Ammon's horn (tissue), 1 donor: ENCODE results near the gene STOML2.
"Not testable (repeated sequence)": the region's sequence is repeated elsewhere in the genome, so short reads cannot be mapped to it uniquely, and the experiment has no call there.

Experiments used
- DNase-seq: peaks from one replicate; pipeline ENCODE4 v3.0.0-alpha.2; 2016; ENCODE audit warnings: low spot score

The STOML2 gene, protein sequence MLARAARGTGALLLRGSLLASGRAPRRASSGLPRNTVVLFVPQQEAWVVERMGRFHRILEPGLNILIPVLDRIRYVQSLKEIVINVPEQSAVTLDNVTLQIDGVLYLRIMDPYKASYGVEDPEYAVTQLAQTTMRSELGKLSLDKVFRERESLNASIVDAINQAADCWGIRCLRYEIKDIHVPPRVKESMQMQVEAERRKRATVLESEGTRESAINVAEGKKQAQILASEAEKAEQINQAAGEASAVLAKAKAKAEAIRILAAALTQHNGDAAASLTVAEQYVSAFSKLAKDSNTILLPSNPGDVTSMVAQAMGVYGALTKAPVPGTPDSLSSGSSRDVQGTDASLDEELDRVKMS

DNA sequence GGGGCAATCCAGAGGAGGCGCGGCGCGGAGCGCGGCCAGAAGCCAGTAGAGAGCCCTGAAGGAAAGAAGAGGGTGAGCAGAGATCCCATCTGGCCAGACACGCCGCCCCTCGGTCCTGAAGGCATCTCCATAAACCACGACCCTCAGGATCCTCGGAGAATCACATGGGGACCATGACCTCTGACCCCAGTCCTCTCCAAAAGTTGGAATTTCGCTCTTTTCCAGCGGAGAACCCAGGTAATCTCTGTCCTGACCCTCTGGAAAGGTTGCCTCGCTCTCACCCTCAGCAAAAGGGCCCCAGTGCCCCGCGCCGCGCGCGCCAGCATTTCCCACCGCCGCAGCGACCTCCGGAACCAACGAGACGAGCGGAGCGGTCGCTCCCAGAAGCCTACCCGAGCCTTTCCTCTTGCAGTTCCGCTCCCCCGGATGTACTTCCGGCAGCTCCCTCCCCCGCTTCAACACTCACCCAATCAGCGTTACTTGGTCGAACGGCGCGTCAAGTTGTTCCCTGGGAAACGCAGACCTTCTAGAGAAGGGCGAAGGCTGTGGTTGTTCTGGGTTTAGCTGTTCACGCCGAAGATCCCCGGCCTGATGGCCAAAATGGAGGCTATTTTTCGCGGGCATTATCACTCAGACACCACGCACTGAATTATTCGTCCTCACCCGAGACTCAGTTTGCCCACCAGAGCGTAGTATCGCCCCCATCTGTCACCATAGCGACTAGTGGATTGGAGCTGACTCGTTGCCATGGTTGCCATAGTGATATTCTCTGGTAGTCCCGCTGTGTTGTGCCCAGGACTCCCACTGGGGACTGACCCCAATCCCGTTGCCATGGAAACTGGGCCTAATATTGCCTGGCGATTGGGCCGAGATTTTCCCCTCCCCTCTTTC, at the start of gene STOML2:
TSS of gene STOML2 (minus strand) at position 363 of the 891 bp plus-strand sequence. CDS start at position 326, 37 bp downstream.
- peak; percentile 99 for DNase-seq

DNA sequence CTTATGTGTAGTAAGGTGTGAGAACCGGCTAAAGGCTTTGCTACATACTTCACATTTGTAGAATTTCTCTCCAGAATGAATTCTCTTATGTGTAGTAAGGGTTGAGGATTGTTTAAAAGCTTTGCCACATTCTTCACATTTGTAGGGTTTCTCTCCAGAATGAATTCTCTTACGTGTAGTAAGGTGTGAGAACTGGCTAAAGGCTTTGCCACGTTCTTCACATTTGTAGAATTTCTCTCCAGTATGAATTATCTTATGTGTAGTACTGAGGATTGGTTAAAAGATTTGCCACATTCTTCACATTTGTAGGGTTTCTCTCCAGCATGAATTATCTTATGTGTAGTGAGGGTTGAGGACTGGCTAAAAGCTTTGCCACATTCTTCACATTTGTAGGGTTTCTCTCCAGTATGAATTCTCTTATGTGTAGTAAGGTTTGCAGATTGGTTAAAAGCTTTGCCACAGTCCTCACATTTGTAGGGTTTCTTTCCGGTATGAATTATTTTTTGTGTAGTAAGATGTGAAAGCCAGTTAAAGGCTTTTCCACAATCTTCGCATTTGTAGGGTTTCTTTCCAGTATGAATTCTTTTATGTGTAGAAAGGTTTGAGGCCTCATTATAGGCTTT, 45.1 kb upstream of the STOML2 start:
- DNase-seq: not testable (repeated sequence)

DNA sequence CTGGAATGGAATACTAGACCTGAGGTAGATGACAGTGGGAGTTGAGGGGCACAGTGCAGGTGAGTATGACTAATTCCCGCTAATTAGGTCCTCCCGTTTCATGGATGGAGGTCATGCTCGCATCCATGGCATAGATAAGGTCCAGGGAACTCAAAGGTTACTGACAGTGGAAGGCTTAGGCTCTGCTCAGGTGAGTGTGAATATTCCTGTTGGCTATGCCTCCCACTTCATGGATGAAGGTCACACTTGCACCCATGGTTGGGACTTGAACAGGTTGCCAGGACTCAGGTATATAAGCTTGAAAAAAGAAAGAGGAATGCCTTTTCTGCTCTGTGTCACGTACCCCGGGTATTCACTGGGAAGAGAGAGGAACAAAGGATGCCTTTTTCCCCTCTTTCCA, 39.1 kb upstream of the STOML2 start:
- no peak for DNase-seq

DNA sequence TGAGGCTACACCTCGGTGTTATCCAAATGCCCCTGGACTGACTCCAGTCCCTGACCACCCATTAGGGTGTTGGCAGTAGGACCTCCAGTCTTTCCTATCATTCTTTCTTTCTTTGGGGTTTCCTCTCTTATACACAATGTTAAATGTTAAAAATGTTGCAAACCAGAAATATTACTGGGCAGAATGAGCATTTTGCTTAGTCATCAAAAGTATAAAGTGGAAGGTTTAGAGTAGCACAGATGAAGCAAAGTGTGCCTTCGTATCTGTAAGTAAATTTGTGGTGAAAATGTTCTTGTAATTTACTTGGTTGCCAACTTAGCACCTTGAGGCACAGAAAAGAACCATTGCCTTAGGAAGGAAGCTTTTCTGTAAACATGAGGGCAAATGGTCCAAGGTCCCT, 37.2 kb upstream of the STOML2 start:
- no peak for DNase-seq

DNA sequence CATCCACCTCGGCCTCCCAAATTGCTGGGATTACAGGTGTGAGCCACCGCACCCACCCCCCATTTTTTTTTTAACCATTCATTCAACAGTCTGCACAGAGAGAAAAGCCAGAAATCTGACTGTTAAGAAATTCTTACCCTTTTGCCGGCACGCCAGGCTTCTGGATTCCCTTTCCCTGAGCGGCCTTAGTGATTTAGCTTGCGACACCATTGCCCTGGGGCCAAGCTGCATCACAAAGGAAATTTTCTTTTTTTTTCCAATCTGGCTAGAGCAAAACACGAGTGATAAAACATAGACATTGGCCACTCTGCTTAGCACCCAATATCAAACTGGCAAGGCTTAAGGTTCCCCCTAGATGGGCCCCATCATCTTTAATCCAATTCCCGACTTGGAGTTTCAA, 33.9 kb upstream of the STOML2 start:
- no peak for DNase-seq

DNA sequence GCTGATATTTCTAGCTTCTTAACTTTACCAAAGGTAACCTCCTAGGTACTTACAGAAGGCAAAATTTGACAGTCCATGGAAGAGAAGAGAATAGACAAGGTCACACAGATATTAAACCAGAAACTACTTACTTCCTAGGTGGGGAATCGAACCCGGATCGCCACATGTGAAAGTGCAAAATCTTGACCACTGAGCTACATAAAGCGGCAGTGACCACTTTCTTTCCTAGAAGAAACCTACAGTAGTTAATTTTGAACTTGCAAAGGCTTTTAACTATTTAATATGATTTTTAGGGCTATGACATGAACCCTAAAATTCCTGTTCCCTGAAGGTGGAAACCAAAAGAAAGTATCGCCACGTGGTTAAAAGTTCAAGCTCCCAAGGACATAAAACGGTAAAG, 33.1 kb upstream of the STOML2 start:
- no peak for DNase-seq

DNA sequence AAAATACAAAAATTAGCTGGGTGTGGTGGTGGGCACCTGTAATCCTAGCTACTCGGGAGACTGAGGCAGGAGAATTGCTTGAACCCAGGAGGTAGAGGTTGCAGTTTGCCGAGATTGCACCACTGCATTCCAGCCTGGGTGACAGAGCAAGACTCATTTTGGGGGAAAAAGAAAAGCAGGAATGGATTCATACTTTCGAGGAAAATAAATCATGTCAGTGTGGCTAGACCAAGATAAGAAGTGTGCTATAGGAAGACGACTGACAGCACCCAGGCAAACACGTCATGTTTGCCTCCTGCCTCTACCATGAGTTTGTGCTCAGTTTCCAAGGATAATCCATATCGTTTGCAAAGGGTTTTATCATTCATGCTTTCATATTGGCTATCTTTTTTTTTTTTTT, 32.0 kb upstream of the STOML2 start:
- no peak for DNase-seq

DNA sequence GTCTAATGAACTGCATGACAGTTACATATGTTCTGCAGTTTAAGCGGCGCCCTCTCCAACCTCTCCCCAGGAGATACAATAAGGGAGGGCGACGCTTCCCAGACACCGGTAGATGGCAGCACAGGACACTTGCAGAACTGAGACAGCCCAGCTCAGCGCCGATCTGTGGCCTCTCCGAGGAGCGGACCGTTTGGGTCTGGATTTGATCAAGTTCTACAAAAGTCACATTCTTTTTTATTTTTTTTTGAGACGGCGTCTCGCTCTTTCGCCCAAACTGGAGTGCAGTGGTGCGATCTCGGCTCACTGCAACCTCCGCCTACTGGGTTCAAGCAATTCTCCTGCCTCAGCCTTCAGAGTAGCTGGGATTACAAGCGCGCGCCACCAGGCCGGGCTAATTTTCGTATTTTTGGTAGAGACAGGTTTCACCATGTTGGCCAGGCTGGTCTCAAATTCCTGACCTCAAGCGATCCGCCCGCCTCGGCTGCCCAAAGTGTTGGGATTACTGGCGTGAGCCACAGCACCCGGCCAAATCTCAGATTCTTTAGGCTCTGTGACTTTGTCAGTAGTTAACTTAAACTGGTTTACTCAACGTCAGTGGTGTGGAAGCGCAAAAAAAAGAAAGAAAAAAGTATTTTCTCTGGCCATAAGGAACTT, 14.1 kb upstream of the STOML2 start:
- DNase-seq: peak; percentile 98

DNA sequence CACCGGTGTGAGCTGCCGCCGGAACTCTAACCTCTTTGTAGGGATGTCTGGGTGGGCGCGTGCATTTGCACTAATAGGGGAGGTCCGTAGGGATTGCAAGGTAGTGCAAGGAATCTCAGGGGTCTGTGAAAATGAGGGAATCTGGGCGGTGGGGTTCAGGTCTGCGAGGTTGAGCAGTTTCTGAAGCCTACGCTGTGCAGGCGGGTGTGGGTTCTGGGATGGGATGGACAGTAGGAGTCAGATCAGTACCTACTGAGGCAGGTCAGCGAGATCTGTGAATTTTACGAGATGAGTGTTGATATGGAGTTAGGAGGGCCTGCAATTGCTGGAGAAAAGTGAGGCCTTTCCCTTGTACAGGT, 13.6 kb upstream of the STOML2 start:
- no peak for DNase-seq

DNA sequence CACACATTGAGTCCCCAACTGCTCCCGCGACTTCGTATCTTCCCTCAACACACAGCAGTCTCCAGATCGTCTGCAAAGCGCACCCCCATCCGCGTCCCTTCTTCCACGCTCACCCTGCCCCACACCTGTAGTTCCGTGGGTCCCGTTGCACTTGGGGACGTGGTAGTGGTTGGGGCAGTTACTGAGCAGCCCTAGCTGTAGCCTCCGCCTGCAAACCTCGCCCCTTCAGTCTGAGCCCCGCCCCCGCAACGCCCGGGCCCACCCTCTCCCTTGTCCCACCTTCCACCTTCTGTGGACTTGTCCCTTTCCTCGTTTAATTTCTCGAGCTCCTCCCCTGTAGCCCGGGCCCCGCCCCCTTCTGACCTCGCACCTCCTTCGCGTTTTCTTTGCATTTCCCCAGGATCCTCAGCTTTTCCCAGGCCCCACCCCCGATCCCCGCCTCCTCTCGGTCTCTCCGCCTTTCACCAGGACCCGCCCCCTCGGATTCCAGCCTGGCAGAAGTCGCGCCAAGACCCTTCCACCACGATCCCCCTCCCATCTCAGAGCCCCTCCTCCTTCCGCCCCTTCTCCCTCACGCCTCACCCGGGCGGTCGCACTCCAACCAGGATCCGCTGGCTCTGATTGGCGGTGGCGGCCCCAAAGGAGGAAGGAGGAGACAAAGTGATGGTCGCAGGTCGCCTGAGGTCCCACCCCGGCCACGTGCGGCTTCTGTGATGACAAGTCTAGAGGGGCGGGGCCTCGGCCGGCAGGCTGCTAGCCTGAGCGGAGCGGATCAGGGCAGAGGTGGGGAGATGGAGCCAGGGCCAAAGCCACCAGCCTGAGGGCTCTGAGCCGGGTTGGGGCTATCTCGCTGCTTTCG, 13.0 kb upstream of the STOML2 start, which contains the start of gene ATOSB:
TSS of gene ATOSB (minus strand) at position 183 of the 859 bp plus-strand sequence. CDS start 7,588 bp downstream, outside the sequence.
- peak; percentile 91 for DNase-seq

DNA sequence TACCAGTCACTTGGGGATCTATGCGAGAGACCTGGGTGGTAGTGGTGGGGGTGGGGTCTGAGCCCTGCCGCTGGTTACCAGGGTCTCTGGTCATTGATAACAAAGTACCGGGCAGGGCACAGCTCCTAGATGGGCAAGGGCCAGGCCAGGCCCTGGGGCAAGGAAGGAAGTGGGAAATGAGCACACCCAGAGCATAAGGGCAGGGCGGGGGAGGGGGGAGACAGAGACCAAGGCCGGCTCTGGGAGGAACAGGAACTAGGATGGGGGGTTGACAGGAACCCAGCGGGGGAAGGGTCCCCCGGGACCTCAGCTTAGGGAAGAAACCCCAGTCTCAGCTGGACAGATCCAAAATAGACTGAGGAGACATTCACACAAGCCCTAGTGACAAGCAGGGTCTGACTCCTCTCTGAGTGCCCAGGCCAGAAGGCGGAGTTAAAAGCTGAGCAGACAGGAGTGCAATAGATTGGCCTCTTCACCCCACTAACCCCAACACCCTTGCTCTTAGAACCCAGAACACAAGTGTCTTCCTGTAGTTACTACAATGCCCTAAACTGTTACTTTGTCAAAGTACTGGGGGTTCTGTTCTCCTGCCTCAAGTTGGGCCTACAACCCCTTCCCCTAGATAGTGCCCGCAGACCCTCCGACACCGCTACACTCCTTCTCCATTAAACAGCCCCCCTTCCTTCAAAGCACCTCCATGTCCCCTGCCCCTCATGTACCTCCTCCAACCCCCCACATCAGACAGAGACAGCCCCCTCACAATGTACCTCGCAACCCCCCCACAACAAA, 12.1 kb upstream of the STOML2 start:
- DNase-seq: peak; percentile 67

DNA sequence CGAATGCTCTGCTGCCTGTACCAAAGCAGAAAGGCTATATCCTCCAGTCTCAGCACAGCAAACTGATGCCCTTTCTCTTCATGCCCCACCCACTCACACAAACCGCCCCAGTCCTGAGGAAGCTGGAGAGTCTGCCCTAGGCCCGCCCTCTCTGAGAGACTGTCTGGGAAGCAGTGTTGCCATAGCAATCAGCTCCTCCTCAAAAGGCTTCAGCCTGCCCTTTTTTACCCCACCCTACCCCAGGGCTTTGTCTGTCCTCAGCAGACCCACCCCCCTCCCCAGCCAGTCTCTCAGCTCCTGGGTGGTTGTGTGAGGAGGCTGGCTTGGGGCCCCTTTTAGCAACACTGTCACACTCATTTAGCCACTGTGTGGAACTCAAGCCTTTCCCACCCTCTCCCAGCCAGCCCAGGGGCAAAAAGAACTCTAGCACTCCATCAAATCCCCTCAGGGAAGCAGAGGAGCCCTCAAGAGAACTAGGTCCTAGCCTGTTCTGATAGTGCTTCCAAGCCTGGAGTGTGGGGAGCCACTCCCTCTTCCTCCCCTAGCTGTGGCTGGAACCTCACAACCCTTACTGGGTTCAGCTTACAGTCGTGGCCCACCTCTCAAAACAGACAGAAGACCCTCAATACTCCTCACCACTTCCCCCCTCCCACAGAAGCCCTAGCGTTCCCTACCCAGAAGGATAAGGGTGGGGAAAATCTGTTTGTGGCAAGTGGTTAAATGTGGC, 11.3 kb upstream of the STOML2 start:
- peak; percentile 88 for DNase-seq

DNA sequence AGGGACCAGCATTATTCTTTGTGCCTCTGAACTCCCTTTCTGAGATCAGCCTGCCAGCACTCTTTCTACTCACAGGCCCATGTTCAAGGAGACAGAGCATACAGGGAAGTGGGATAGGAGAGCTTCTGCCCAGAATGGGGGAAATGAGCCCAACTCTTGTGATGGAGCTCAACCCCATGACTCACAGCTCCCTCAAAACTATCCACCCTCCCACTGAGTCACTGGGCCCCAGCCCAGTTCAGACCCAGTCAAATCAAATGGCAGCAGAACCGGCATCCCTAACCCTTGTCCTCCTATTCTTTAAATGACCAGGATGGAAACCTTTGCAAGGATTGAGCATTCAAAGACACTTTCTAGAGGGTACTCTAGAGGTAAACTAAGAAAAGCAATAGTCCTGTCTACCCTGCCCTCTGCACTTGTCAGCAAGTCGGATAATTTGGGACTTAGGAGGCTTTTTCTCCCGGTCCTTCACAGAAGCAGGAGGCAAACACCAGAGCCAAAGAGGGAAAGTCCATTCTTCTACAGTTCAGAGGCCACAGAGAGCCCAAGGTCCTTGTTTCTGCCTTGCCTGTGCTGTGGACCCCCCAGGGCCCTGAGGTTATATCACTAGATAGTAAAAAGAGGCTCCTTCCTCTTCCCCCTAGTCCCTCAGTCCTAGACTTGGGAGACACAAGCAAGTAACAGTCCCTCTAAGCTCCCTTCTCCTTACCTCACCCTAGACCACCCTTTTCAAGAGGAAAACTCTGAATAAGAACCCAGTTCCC, 9.5 kb upstream of the STOML2 start:
- DNase-seq: no peak

DNA sequence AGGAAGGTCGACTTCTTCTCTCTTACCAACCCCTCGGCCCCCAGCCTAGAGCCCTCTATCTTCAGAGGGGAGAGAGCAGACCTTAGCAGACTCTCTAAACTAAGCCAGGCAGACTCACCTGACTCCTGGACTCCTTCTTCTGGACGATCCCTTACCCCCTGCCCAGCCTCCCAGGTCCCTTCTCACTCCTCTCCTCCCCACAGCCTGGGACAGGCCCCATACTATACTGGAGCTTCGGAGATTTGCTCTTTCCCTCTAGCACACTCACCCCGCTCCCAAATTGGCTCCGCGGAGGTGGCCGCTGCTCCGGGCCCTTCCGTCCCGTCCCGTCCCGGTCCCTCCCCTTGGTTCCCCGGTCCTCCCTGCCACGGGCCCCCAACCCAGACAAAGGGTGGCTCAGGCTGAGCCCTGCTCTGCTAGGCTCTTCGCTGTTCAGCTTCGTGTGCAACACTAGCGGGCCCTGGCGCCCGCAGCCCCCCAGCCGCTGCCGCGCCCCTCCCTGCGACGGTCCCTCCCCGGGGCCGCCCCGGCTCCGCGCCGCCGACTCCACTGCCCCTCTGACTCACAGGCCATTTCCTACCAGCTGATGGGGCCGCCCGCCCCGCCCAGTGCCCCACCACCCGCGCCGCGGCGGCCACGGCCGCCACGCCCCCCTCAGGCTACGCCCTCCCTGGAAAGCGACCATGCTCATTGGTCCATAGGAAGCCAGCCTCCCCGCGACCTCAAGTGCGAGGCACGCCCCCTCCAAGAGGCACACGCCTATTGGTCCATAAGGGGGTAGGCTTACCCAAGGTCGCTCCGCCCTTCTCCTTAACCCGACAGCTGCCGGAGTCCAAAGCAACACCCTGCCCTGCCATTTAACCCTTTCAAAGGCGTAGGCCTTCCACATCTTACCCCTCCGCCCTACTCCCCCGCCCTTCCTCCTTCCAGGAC, 8.3 kb upstream of the STOML2 start:
- peak; percentile 100 for DNase-seq

DNA sequence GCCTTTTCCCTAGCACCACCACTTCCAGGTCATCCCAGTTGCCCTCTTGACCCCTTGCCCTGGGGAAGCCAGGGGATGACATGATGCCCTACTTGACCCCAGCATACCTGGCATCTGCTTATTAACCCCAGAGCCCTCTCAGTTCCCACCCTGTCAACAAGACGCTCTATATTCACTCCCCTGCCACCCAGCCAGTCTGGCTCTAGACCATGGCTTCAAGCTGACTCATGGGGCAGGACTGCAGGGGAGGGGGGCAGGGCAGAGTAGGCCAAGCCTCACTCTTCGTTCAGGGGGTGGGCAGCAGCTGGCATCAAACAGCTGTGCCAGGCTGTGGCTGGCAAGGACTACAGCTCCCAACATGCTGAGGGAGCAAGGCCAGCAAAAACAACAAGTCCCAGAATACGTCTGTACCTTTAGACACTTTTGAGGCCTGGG, 7.4 kb upstream of the STOML2 start:
- peak; percentile 81 for DNase-seq

DNA sequence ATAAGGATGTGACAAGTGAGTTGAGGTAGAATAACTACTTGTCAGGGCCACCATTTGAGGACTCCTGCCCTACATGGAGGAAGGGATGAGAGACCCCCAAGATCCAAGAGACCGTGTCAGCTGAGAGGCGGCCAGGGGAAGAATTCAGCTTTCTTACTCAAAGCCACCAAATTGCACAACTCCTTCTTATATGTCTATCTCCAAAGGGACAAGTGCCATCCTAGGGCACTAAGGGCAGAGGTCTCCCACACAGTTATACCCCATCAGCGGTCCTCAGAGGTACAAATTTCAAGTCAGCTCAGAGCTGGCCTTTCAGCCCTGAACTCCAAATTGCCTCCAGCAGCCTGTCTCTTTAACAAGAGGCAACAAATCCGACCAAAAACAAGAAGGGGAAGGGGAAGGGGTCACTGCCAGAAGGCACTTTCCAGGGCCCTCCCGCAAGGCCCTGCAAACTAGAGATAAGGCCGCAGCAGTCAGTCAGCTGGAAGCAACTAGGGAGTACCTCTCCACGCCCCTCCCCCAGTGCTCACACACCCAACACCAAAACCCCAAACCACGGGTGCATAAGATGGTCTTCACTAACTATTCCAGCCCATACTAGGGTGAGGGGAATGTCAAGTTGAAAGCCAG, 6.1 kb upstream of the STOML2 start:
- DNase-seq: no peak

DNA sequence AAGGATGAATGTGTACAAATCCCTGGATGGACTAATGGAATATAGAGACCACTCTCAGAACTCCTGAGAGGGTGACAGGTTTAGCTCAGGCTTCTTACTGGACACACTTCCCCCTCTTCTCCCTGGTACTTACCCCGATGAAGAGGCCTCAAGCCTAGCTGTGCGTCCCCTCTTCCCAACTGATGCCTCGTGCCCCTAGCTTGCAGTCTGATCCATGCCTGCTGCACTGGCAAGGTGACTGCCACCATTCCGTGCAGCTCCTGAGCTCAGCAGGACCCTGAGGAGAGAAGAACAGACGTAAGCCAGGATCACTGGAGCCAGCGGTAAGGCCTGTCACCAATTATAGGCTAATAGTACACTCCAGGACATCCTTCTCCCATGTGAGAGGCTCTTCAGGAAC, 5.5 kb upstream of the STOML2 start:
- no peak for DNase-seq
